ENCODE measurements around the gene WNT7B. TPM values are rescaled to one million over a fixed set of nuclear protein-coding genes. Genes with fewer than 3 reads are reported as not detected.

The WNT7B gene
- total and polyA plus RNA-seq, 10 donors, result not detected

- H3K9me3 ChIP-seq, result no peaks in the 10 kb centered on the region
- intact Hi-C loops (cut with DNase I; ENCODE audit: low total_unique reads), result no loop called here
- H3K36me3 ChIP-seq, result no peaks in the 10 kb centered on the region
- 71 to 94% (median 77%) methylated on average over 7 of the region's 7 CpGs for WGBS, 5 donors
- TF ChIP-seq POLR2A (IDR thresholded peaks at IDR 0.05) (no peak), POLR2AphosphoS5 (IDR thresholded peaks at IDR 0.05) (no peak), CTCF (IDR thresholded peaks at IDR 0.05 in 8 of 11, conservative IDR thresholded peaks at IDR 0.05 in 3 of 11) (no peak)
- peaks cover 0 to 12% (median 0%) of the 10 kb centered on the region in 6 donors for H3K4me1 ChIP-seq
- no peak for DNase-seq
- H3K27me3 ChIP-seq (replicated peaks in 1 of 7), result peaks cover 0 to 79% (median 31%) of the 10 kb centered on the region in 7 donors
- no peak overlapping the region for H3K4me3 ChIP-seq
- no peak overlapping the region for H3K27ac ChIP-seq
Measured at GRCh38 chr22:45904236-45904635, 72.7 kb downstream of the WNT7B start.

GRCh38 chr22:45903355-45904135 lies 73.4 kb downstream of the WNT7B start:
- DNase-seq, result no peak

GRCh38 chr22:45897736-45898135 lies 79.2 kb downstream of the WNT7B start:
- 75 to 84% (median 80%) methylated on average over 5 to 6 of the region's 6 CpGs for WGBS, 5 donors
- TF ChIP-seq POLR2AphosphoS5 (IDR thresholded peaks at IDR 0.05) (no peak), CTCF (IDR thresholded peaks at IDR 0.05 in 8 of 11, conservative IDR thresholded peaks at IDR 0.05 in 3 of 11) (no peak), POLR2A (IDR thresholded peaks at IDR 0.05) (no peak)
- intact Hi-C loops (cut with DNase I; ENCODE audit: low total_unique reads), result no loop called here

More at GRCh38 chr22:45903355-45904135, 73.4 kb downstream of the WNT7B start:
- TF ChIP-seq POLR2A (IDR thresholded peaks at IDR 0.05) (no peak), POLR2AphosphoS5 (IDR thresholded peaks at IDR 0.05) (no peak), CTCF (IDR thresholded peaks at IDR 0.05 in 8 of 11, conservative IDR thresholded peaks at IDR 0.05 in 3 of 11) (no peak)
- Histone ChIP-seq H3K27ac (no peak overlapping the region), H3K27me3 (replicated peaks in 1 of 7) (peaks cover 0 to 79% (median 31%) of the 10 kb centered on the region in 7 donors), H3K36me3 (no peaks in the 10 kb centered on the region), H3K9me3 (no peaks in the 10 kb centered on the region), H3K4me3 (no peak overlapping the region), H3K4me1 (peaks cover 0 to 12% (median 0%) of the 10 kb centered on the region in 6 donors)
- WGBS, 5 donors, result 12 to 28% (median 16%) methylated on average over 23 to 28 of the region's 28 CpGs
- intact Hi-C loops (cut with DNase I; ENCODE audit: low total_unique reads), result no loop called here

GRCh38 chr22:45896964-45897538 lies 79.9 kb downstream of the WNT7B start:
- no peak for DNase-seq
- Histone ChIP-seq H3K36me3 (no peaks in the 10 kb centered on the region), H3K27me3 (replicated peaks in 1 of 7) (peaks cover 0 to 82% (median 13%) of the 10 kb centered on the region in 7 donors), H3K4me3 (no peak overlapping the region), H3K27ac (no peak overlapping the region), H3K9me3 (no peaks in the 10 kb centered on the region), H3K4me1 (no peaks in the 10 kb centered on the region)
- intact Hi-C loops (cut with DNase I; ENCODE audit: low total_unique reads), result no loop called here
- TF ChIP-seq CTCF (IDR thresholded peaks at IDR 0.05 in 8 of 11, conservative IDR thresholded peaks at IDR 0.05 in 3 of 11), result no peak
- no peak for TF ChIP-seq POLR2AphosphoS5 (IDR thresholded peaks at IDR 0.05)
- no peak for TF ChIP-seq POLR2A (IDR thresholded peaks at IDR 0.05)
- 73 to 87% (median 84%) methylated on average over 5 of the region's 5 CpGs for WGBS, 5 donors

More at GRCh38 chr22:45897736-45898135, 79.2 kb downstream of the WNT7B start:
- no peaks in the 10 kb centered on the region for H3K4me1 ChIP-seq
- no peak overlapping the region for H3K27ac ChIP-seq
- no peak overlapping the region for H3K4me3 ChIP-seq
- DNase-seq, result no peak
- H3K9me3 ChIP-seq, result no peaks in the 10 kb centered on the region
- peaks cover 0 to 82% (median 10%) of the 10 kb centered on the region in 7 donors for H3K27me3 ChIP-seq (replicated peaks in 1 of 7)
- H3K36me3 ChIP-seq, result no peaks in the 10 kb centered on the region

Measured in spleen (tissue), 11 donors.